GM12878 (cell line): ENCODE data around the gene TAF3. TPM values are rescaled to one million over a fixed set of nuclear protein-coding genes. Genes with fewer than 3 reads are reported as not detected.

Experiments
- ATAC-seq: fragments of 200-7000 bp; cut with Tn5 transposase; 3 replicates; pipeline ENCODE4 v1.9.1; 2020; ENCODE audit warnings: mild to moderate bottlenecking, moderate library complexity
- BruUV-seq: library from RNA; stranded (reverse); fragments of 400-500 nt; replicated peaks from 2 replicates; lab custom pipeline; 2021; lab: Mats Ljungman, UMichigan
- CTCF ChIA-PET: fragments of 300-600 bp; sonication (Branson Sonifier 250); formaldehyde crosslinking; extraction: SDS; loops from one replicate; lab custom pipeline; 2021; ENCODE audit warnings: inconsistent platforms; lab: Yijun Ruan, JAX
- POLR2A ChIA-PET: fragments of 350-600 bp; formaldehyde crosslinking; extraction: SDS; loops from one replicate; lab custom pipeline; 2021; ENCODE audit warnings: inconsistent platforms; lab: Charles Lee
- RAD21 ChIA-PET: fragments of 300-600 bp; sonication (Branson Sonifier 250); formaldehyde crosslinking; loops from one replicate; lab custom pipeline; 2023; ENCODE audit warnings: antibody characterized with exemption; ENCODE audit not compliant: unreplicated experiment; lab: Charles Lee
- SMC1A ChIA-PET: fragments of 300-600 bp; sonication (Branson Sonifier 250); formaldehyde crosslinking; loops from one replicate; lab custom pipeline; 2023; ENCODE audit not compliant: unreplicated experiment, uncharacterized antibody; lab: Charles Lee
- DNase-seq: peaks from one replicate; pipeline ENCODE4 v3.0.0-alpha.2; 2011; ENCODE audit warnings: low read depth, low spot score
- FAIRE-seq: peaks from 3 replicates; lab custom pipeline; 2011; peaks lifted over from hg19 to GRCh38; lab: Jason Lieb, UNC
- H2AFZ ChIP-seq: 2 replicates; pipeline ENCODE4 v1.6.0; 2011; ENCODE audit warnings: low read depth, low read length, control low read depth; ENCODE audit not compliant: control insufficient read depth
- H3K27ac ChIP-seq: 2 replicates; pipeline ENCODE4 v1.5.1; 2011; ENCODE audit warnings: control low read depth; ENCODE audit not compliant: control insufficient read depth, insufficient read depth
- H3K27me3 ChIP-seq, 2 experiments: replicated peaks in 1 of 2; 2 replicates each; pipeline versions ENCODE4 v1.6.0 to v1.6.1; 2011; ENCODE audit warnings: low read length in 1 of 2; ENCODE audit not compliant: control insufficient read depth in 2 of 2, insufficient read depth in 2 of 2
- H3K36me3 ChIP-seq, 2 experiments: 2 replicates each; pipeline ENCODE4 v1.5.1; 2011; ENCODE audit warnings: low read length in 1 of 2; ENCODE audit not compliant: control insufficient read depth in 2 of 2, insufficient read depth in 2 of 2
- H3K4me1 ChIP-seq: 2 replicates; pipeline ENCODE4 v1.6.1; 2011; ENCODE audit warnings: mild to moderate bottlenecking, low read length, moderate library complexity, mixed read lengths; ENCODE audit not compliant: control insufficient read depth, insufficient read depth
- H3K4me2 ChIP-seq: 2 replicates; pipeline ENCODE4 v1.6.0; 2011; ENCODE audit warnings: control low read depth; ENCODE audit not compliant: control insufficient read depth, insufficient read depth
- H3K4me3 ChIP-seq: fragments of 200-600 bp; sonication (generic); 2 replicates; pipeline ENCODE4 v1.5.1; 2016
- H3K79me2 ChIP-seq: 2 replicates; pipeline ENCODE4 v1.6.0; 2011; ENCODE audit warnings: low read length; ENCODE audit not compliant: control insufficient read depth, insufficient read depth
- H3K9ac ChIP-seq: 2 replicates; pipeline ENCODE4 v1.8.0; 2011; ENCODE audit warnings: low read length, control low read depth, mixed read lengths; ENCODE audit not compliant: control insufficient read depth, insufficient read depth
- H3K9me3 ChIP-seq: replicated peaks from 3 replicates; pipeline ENCODE4 v1.5.1; 2011; ENCODE audit warnings: mild to moderate bottlenecking, low read length; ENCODE audit not compliant: control insufficient read depth, insufficient read depth
- H4K20me1 ChIP-seq: 2 replicates; pipeline ENCODE4 v1.6.0; 2011; ENCODE audit not compliant: control insufficient read depth, insufficient read depth
- BACH1 ChIP-seq: fragments of 450-650 bp; IDR thresholded peaks from 2 replicates; pipeline ENCODE4 v1.6.1; 2017; ENCODE audit warnings: mild to moderate bottlenecking, borderline replicate concordance
- CHD4 ChIP-seq: fragments of 200-600 bp; sonication (generic); IDR thresholded peaks from 2 replicates; pipeline ENCODE4 v1.6.1; 2016; ENCODE audit warnings: mild to moderate bottlenecking
- HDAC6 ChIP-seq: fragments of 200-600 bp; sonication (generic); IDR thresholded peaks from one replicate; pipeline ENCODE4 v1.8.0; 2017; ENCODE audit warnings: antibody characterized with exemption; ENCODE audit not compliant: unreplicated experiment
- IRF3 ChIP-seq: fragments of 450-650 bp; IDR thresholded peaks from 2 replicates; pipeline ENCODE4 v1.6.1; 2014; ENCODE audit warnings: mild to moderate bottlenecking
- NFYB ChIP-seq: IDR thresholded peaks from 2 replicates; pipeline ENCODE4 v1.6.1; 2011; ENCODE audit warnings: low read depth, mild to moderate bottlenecking, low read length, improper control_type of control experiment, moderate library complexity; ENCODE audit not compliant: insufficient read depth
- NR2F1 ChIP-seq: fragments of 450-650 bp; conservative IDR thresholded peaks from 2 replicates; pipeline ENCODE4 v1.6.1; 2017; ENCODE audit warnings: mild to moderate bottlenecking
- STAT1 ChIP-seq: fragments of 450-650 bp; conservative IDR thresholded peaks from 2 replicates; pipeline ENCODE4 v1.6.1; 2014; ENCODE audit warnings: antibody characterized with exemption, mild to moderate bottlenecking
- TARDBP ChIP-seq: IDR thresholded peaks from 2 replicates; pipeline ENCODE4 v1.6.1; 2016; ENCODE audit warnings: borderline replicate concordance
- ZBED1 ChIP-seq: IDR thresholded peaks from 2 replicates; pipeline ENCODE4 v1.6.1; 2016; ENCODE audit warnings: borderline replicate concordance
- ZBTB33 ChIP-seq: fragments of 450-650 bp; IDR thresholded peaks from 2 replicates; pipeline ENCODE4 v1.6.1; 2017; ENCODE audit warnings: mild to moderate bottlenecking
- WGBS: methylation state at CpG from one replicate; pipeline ENCODE4 v1.1.6; 2016; ENCODE audit warnings: low lambda C conversion rate; ENCODE audit not compliant: insufficient replicate concordance, insufficient coverage; ENCODE audit errors: missing lambda C conversion rate; 5-methylcytosine and 5-hydroxymethylcytosine counted together
- in situ Hi-C: fragments of 300-500 bp; cut with MboI; formaldehyde crosslinking; loops from 9 replicates; pipeline ENCODE4 v1.14.3; 2018; ENCODE audit warnings: mixed read lengths
- intact Hi-C: fragments of 100-400 bp; cut with micrococcal nuclease; formaldehyde crosslinking; loops from one replicate; pipeline ENCODE4 v1.14.2; 2022; ENCODE audit not compliant: unreplicated experiment
- polyA plus RNA-seq, 11 experiments: library from polyadenylated mRNA; depleted of rRNA in 4 of 11; unstranded in 6 of 11; stranded (reverse) in 5 of 11; fragments of >200 nt; fragmentation: Nextera tagmentation in 4 of 11; fragmentation: Illumina TruSeq in 1 of 11; extraction: Ambion mirVana in 4 of 11; extraction: Trizol in 1 of 11; gene quantifications; 1 replicate in 1 of 11; 2 replicates in 10 of 11; pipeline versions ENCODE4 v1.2.1 to v1.2.3, GENCODE V29; 2011 to 2016; ENCODE audit warnings: inconsistent platforms in 2 of 11, missing spikeins in 2 of 11, low read depth in 1 of 11
- total RNA-seq, 4 experiments: library from RNA; depleted of rRNA in 3 of 4; stranded (reverse); fragments of >200 nt in 3 of 4; fragmentation: Illumina TruSeq in 1 of 4; extraction: Trizol in 1 of 4; gene quantifications; 2 replicates each; pipeline versions ENCODE4 v1.2.1 to v1.2.3, GENCODE V29; 2013 to 2021

Gene TAF3
- total and polyA plus RNA-seq, 10 of the 15 experiments (the other 5 are each of a cell fraction or from before 2014, with no cell fraction given): 2.0 to 10.1 (median 3.7) TPM

- in situ Hi-C loops: no loop called here
- SMC1A ChIA-PET: interaction anchor here (1.2 kb wide), 1 partner anchor 13 kb away, joined by 3 read pairs; no protein-coding TSS in a partner anchor
Measured at GRCh38 chr10:7832060-7832459, 13.8 kb downstream of the TAF3 start.

More at GRCh38 chr10:7832060-7832459, 13.8 kb downstream of the TAF3 start:
- DNase-seq (no peak), ATAC-seq (no peak), FAIRE-seq (no peak)
- TF ChIP-seq CHD4 (no peak), NR2F1 (no peak), STAT1 (no peak), BACH1 (no peak), TARDBP (no peak), IRF3 (no peak), ZBED1 (no peak), HDAC6 (no peak), NFYB (no peak), ZBTB33 (no peak)
- ChIA-PET RAD21 (no interaction called here), CTCF (no interaction called here), POLR2A (no interaction called here)
- H3K9ac ChIP-seq: no peak overlapping the region
- peaks cover 1 to 4% of the 10 kb centered on the region in 2 experiments; a peak in 3 of 4 replicates for H3K36me3 ChIP-seq
- no peak overlapping the region for H3K4me3 ChIP-seq
- no peaks in the 10 kb centered on the region for H3K4me1 ChIP-seq
- no peaks in the 10 kb centered on the region for H3K9me3 ChIP-seq
- H3K27me3 ChIP-seq: no peaks in the 10 kb centered on the region
- H4K20me1 ChIP-seq: no peaks in the 10 kb centered on the region
- intact Hi-C loops: no loop called here
- no peak overlapping the region for H3K4me2 ChIP-seq
- no peak overlapping the region for H2AFZ ChIP-seq
- no TSS peak for BruUV-seq
- H3K27ac ChIP-seq: no peak overlapping the region
- no peaks in the 10 kb centered on the region; the same call in 1 of the 2 replicates for H3K79me2 ChIP-seq
- WGBS: 94% methylated on average over 1 of the region's 1 CpG
